Smooth muscle cell (in vitro differentiated cells): ENCODE data around the gene MEAF6. TPM values are rescaled to one million over a fixed set of nuclear protein-coding genes. Genes with fewer than 3 reads are reported as not detected.
A peak's percentile ranks its signal among the peaks of the same experiment; 100 is the strongest.

Source experiments
- DNase-seq: peaks from one replicate; lab custom pipeline; 2025; ENCODE audit not compliant: unreplicated experiment; lab: John Stamatoyannopoulos, UW
- H2AFZ ChIP-seq: fragments of 200-600 bp; sonication (generic); 2 replicates; pipeline ENCODE4 v1.6.0; 2016; ENCODE audit warnings: antibody characterized with exemption, low read depth, mild to moderate bottlenecking
- H3F3A ChIP-seq: fragments of 200-600 bp; sonication (generic); 2 replicates; pipeline ENCODE4 v1.6.0; 2017; ENCODE audit warnings: antibody characterized with exemption, low read depth
- H3K27ac ChIP-seq: fragments of 200-600 bp; sonication (generic); 2 replicates; pipeline ENCODE4 v1.5.1; 2016; ENCODE audit warnings: low read depth, mild to moderate bottlenecking
- H3K27me3 ChIP-seq: fragments of 200-600 bp; sonication (generic); 2 replicates; pipeline ENCODE4 v1.6.1; 2016; ENCODE audit warnings: low read depth, mild to moderate bottlenecking
- H3K36me3 ChIP-seq: fragments of 200-600 bp; sonication (generic); 2 replicates; pipeline ENCODE4 v1.5.1; 2016; ENCODE audit warnings: low read depth
- H3K4me1 ChIP-seq: fragments of 200-600 bp; sonication (generic); 2 replicates; pipeline ENCODE4 v1.5.1; 2016; ENCODE audit warnings: low read depth
- H3K4me2 ChIP-seq: fragments of 200-600 bp; sonication (generic); 2 replicates; pipeline ENCODE4 v1.6.0; 2016; ENCODE audit warnings: mild to moderate bottlenecking
- H3K4me3 ChIP-seq: fragments of 200-600 bp; sonication (generic); 2 replicates; pipeline ENCODE4 v1.5.1; 2016; ENCODE audit warnings: mild to moderate bottlenecking
- H3K79me2 ChIP-seq: fragments of 200-600 bp; sonication (generic); 2 replicates; pipeline ENCODE4 v1.6.0; 2016; ENCODE audit warnings: low read depth, mild to moderate bottlenecking
- H3K9ac ChIP-seq: fragments of 200-600 bp; sonication (generic); 2 replicates; pipeline ENCODE4 v1.6.0; 2016; ENCODE audit warnings: low read depth
- H3K9me3 ChIP-seq: fragments of 200-600 bp; sonication (generic); replicated peaks from 2 replicates; pipeline ENCODE4 v1.5.1; 2016; ENCODE audit warnings: low read depth
- H4K20me1 ChIP-seq: fragments of 200-600 bp; sonication (generic); 2 replicates; pipeline ENCODE4 v1.6.0; 2016; ENCODE audit warnings: low read depth
- WGBS: methylation state at CpG from one replicate; pipeline ENCODE4 v1.1.7; 2016; ENCODE audit warnings: low lambda C conversion rate; 5-methylcytosine and 5-hydroxymethylcytosine counted together
- polyA plus RNA-seq: library from polyadenylated mRNA; unstranded; fragments of >200 nt; fragmentation: Nextera tagmentation; extraction: Ambion mirVana; gene quantifications from 2 replicates; pipeline ENCODE4 v1.2.1, GENCODE V29; 2016
- total RNA-seq: library from RNA; depleted of rRNA; stranded (reverse); fragments of >200 nt; gene quantifications from 2 replicates; pipeline ENCODE4 v1.2.3, GENCODE V29; 2014
- TF ChIP-seq, protein P1 (sequence below): fragments of 200-600 bp; sonication (generic); IDR thresholded peaks from 2 replicates; pipeline ENCODE4 v1.5.1; 2017; ENCODE audit warnings: borderline replicate concordance, mild to moderate bottlenecking, antibody characterized with exemption; ENCODE audit not compliant: insufficient read depth, poor library complexity, severe bottlenecking

Gene MEAF6
- total and polyA plus RNA-seq, 2 experiments from 2014 or later = 58.8 to 87.6 TPM

DNA sequence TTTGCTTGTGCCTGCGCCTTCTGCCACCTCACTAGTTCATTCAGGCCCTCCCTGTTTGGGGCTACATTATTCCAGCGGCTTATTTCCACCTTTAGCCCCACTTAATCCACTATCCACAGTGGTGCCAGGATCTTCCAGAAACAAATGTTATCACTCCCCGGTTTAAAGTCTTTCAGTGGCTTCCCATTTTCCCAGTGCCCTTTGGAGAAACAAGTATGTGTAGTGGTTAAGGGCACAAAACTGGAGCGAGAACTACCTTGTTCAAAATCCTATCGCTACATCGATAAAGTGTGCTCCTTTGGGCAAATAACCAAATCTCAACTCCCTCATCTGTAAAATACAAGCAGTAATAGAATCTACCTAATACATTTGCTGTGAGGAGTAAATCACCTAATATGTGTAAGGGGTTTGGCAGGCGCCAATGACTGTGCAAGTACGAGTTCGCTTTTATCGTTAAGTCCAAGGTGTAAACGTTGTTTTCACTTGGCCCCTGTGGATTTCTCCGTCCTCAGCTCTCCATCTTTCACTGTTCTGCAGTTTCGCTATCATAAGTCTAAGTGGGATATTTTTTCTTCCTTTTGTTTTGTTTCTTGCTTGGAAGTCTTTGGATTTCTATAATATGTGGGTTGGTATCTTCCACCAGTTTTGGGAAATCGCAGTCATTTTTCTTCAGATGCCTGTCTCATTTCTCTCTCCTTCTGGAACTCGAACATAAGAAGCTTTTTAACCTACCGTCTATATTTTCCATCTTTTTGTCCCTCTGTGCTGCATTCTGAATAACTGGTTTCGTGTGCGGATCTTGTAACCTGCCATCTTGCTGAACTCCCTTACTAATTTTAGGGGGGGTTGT, 844 bp upstream of the MEAF6 start:
- peaks cover 10% of the 10 kb centered on the region for H3F3A ChIP-seq
- no peak for DNase-seq
- TF ChIP-seq, protein P1, sequence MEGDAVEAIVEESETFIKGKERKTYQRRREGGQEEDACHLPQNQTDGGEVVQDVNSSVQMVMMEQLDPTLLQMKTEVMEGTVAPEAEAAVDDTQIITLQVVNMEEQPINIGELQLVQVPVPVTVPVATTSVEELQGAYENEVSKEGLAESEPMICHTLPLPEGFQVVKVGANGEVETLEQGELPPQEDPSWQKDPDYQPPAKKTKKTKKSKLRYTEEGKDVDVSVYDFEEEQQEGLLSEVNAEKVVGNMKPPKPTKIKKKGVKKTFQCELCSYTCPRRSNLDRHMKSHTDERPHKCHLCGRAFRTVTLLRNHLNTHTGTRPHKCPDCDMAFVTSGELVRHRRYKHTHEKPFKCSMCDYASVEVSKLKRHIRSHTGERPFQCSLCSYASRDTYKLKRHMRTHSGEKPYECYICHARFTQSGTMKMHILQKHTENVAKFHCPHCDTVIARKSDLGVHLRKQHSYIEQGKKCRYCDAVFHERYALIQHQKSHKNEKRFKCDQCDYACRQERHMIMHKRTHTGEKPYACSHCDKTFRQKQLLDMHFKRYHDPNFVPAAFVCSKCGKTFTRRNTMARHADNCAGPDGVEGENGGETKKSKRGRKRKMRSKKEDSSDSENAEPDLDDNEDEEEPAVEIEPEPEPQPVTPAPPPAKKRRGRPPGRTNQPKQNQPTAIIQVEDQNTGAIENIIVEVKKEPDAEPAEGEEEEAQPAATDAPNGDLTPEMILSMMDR = no peak
- H3K4me3 ChIP-seq = peak overlapping the region; percentile 100
- H3K4me2 ChIP-seq = peak overlapping the region; percentile 85
- H3K4me1 ChIP-seq = peaks cover 13% of the 10 kb centered on the region
- peak overlapping the region; percentile 86 for H3K9ac ChIP-seq
- peak overlapping the region; percentile 88 for H2AFZ ChIP-seq
- WGBS = 81% methylated on average over 18 of the region's 18 CpGs
- H3K36me3 ChIP-seq = peaks cover 9% of the 10 kb centered on the region
- H3K27me3 ChIP-seq = no peaks in the 10 kb centered on the region
- no peaks in the 10 kb centered on the region for H3K9me3 ChIP-seq
- H4K20me1 ChIP-seq = peaks cover 20% of the 10 kb centered on the region
- H3K27ac ChIP-seq = peak overlapping the region; percentile 76
- H3K79me2 ChIP-seq = peaks cover 32% of the 10 kb centered on the region

DNA sequence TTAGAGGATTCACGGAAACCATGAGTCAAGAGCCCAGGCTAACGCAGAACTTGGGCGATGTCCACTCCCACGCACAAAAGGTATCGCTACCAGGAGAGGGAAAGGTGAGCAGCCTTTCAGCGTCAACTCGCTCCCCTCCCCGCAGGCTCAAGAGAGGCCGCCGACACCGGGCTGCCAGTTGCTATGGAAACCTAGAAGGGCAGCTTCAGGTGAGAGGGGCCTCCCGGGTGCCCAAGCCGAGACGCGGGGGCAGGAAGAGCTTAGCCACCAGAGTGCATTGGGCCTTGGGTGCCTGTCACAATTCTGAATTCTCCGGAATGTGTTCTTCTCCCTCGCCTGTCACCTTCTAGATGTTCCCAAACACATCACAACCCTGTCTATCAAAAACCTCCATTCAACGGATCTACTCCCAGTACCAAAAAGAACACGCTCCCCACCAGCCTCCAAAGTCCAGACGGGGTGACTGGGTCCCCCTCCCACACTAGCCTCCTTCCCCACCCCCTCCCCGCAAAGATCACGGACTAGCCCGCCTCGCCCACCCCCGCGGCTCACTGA, 694 bp downstream of the MEAF6 start:
- Histone ChIP-seq H2AFZ (peak overlapping the region; percentile 88), H3K79me2 (peaks cover 32% of the 10 kb centered on the region), H3K9ac (peak overlapping the region; percentile 86), H3K4me3 (peak overlapping the region; percentile 100), H3K9me3 (no peaks in the 10 kb centered on the region), H4K20me1 (peaks cover 20% of the 10 kb centered on the region), H3K27ac (peak overlapping the region; percentile 76), H3F3A (peaks cover 10% of the 10 kb centered on the region), H3K36me3 (peaks cover 9% of the 10 kb centered on the region), H3K4me2 (peak overlapping the region; percentile 85), H3K27me3 (no peaks in the 10 kb centered on the region), H3K4me1 (peaks cover 13% of the 10 kb centered on the region)
- 3% methylated on average over 20 of the region's 26 CpGs for WGBS
- TF ChIP-seq, protein P1 = no peak
- DNase-seq = peak; percentile 19

DNA sequence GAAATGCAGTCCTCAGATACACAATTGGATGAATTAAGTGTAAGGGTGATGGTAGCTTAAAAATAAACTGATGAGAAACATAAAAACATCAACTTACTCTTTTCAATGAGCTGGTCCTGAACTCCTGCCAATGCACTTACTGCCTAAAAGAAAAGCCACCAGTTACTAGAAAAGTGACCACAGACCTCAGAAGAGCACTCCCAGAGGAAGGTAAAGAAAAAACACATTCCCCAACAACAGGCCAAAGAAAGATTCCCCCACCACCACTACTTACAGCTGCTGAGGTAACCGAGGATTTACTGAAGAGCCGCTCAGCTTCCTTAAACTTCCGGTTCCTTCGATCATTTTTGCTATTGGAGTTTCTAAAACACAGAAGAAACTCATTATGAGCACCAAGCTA, 5.4 kb downstream of the MEAF6 start:
- 92% methylated on average over 4 of the region's 4 CpGs for WGBS
- H4K20me1 ChIP-seq = peaks cover 20% of the 10 kb centered on the region
- no peaks in the 10 kb centered on the region for H3K27me3 ChIP-seq
- peaks cover 5% of the 10 kb centered on the region for H3F3A ChIP-seq
- no peak overlapping the region for H3K4me2 ChIP-seq
- peaks cover 8% of the 10 kb centered on the region for H3K4me1 ChIP-seq
- H3K9me3 ChIP-seq = no peaks in the 10 kb centered on the region
- no peak overlapping the region for H3K9ac ChIP-seq
- peaks cover 9% of the 10 kb centered on the region for H3K36me3 ChIP-seq
- H3K27ac ChIP-seq = no peak overlapping the region
- H3K79me2 ChIP-seq = peaks cover 32% of the 10 kb centered on the region
- no peak overlapping the region for H3K4me3 ChIP-seq
- no peak overlapping the region for H2AFZ ChIP-seq
- no peak for DNase-seq
- TF ChIP-seq, protein P1 = no peak
